Astrocyte of the hippocampus (primary cell): ENCODE data around the gene SGSH.
"Not testable (repeated sequence)": the region's sequence is repeated elsewhere in the genome, so short reads cannot be mapped to it uniquely, and the experiment has no call there.

Experiments used
- DNase-seq: peaks from one replicate; pipeline ENCODE4 v3.0.0; 2011; ENCODE audit warnings: low read depth, low spot score

Gene SGSH

DNA sequence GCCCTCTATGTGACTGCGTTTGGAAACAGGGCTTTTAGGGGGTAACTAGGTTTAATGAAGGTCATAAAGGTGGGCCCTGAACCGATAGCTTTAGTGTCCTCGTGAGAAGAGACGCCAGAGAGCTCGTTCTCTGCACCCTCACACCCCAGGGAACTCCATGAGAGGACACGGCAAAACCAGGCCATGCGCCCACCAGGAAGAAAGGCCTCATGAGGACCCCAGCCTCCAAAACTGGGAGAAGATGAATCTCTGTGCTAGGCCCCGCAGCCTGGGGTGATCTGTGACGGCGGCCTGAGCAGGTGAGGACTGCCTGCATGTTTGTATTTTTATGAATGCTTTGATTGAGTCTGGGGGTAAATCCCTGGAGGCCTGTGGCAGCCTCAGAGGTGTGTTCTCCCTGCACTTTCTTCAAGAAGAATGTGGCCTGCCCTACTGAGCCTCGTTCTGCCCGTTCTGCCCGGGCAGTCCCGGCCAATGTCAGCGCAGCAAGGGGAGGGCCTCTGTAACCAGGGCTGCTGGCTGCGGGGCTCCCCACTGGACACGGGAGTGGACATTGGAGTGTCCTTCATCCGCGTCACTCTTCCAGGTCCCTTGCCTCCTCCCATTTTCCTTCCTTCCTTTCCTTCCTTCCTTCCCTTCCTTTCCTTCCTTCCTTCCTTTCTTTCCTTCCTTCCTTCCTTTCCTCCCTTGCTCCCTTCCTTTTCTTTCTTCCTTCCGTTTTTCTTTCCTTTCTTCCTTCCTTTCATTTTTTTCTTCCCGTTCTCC, 33.7 kb upstream of the SGSH start:
- DNase-seq: no peak

GRCh38 chr17:80252871-80253270, 32.7 kb upstream of the SGSH start:
- DNase-seq: peak; percentile 68

GRCh38 chr17:80251966-80252365, 31.8 kb upstream of the SGSH start:
- no peak for DNase-seq

DNA sequence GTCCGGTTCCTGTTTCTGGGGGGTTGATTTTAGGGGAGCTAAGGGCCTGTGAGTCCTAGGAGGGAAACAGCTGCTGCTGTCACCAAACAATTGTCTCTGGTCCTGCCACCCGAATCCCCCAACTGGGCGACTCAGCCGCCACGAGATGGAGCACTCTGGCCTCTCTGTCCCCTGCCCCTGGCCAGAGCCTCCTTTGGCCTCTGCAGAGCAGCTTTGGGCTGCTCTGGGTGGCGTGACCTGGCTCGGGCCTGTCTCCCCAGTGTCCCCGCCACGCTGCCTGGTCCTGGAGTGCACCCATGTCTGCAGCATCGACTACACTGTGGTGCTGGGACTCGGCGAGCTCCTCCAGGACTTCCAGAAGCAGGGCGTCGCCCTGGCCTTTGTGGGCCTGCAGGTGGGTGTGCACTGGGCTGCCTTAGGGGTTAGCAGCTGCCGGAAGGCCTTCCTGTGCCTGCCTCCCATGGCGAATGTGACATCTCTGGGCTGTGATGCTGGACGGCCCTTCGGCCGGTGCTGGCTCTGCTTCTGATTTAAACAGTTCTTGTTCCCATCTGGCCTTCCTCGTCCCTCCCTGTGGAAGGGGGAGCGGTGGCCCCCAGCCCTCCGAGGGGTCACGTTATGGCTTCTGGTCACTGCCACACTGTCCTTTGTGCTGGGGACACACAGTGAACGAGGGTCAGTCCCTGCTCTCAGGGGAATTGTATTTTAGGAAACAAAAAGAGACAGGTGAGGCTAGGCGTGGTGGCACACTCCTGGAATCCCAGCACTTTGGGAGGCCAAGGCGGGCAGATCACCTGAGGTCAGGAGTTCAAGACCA, 29.0 kb upstream of the SGSH start:
- DNase-seq: no peak

- DNase-seq: no peak
Observed at GRCh38 chr17:80248001-80248893, 28.1 kb upstream of the SGSH start.

DNA sequence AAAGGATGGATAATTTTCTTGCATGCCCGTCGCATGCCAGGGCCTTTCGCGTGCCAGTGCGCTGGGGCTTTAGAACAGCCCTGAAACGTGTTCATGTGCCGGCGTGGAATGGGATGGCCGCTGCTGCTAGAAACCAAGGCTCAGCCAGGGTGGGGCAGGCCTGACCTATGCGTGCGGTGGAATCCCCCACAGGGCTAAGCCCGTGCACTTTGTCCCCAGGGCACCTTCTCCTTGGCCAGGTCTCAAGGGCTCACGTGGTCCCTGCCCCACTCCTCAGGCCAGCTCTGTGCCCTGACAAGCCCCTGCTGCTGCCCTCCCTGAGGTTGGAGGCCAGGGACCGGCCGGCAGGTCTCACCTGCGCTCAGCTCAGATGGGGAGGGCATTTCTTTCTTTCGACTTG, 27.4 kb upstream of the SGSH start:
- DNase-seq: no peak

DNA sequence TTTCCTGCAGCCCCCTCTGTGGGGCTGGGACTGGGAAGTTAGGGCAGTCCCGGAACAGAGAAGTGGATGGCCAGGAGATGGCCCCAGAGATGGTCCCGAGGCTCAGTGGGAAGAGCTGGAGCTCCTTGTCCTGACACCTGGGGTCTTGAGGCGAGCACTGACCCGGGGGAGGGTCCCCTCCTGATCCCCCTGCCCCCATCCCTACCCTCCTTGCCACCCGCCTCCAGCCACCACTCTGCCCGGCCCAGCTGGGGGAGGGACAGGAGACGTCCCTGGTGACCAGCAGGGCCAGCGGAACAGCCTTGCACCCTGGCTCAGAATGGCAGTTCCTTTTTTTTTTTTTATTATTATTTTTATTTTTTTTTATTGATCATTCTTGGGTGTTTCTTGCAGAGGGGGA, 26.6 kb upstream of the SGSH start:
- no peak for DNase-seq

GRCh38 chr17:80246266-80246681, 26.1 kb upstream of the SGSH start:
- no peak for DNase-seq

DNA sequence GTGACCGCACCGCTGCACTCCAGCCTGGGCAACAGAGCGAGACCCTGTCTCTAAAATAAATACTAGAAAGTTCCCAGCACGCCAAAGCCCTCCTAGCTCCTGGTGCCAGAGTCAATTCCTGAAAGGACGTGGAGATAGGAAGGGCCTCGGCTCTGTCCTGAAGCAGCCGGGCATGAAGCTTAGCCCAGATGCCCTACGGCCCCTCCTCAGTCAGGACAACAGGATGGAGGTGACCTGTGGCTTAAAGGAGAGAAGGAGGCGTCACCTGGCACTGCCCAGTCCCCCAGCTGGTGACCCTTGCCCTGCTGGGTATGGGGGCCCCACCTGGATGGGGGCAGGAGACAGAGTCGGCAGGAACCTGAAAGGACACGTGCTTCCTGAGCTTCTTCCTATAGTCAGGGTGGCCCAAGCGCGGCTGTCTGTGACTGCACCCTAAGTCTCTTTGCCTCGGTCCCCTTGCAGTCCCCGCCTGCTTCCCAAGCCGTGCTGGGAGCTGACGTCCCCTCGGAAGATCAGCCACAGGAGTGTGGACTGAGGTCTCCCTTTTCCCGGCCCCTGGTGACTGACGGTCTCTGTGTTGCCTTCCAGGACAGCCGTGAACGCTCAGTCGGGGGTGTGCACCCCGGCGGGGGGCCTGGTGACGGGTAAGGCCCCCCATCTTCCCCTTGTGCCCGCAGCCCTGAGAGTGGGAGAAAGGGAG, 25.6 kb upstream of the SGSH start:
- no peak for DNase-seq

DNA sequence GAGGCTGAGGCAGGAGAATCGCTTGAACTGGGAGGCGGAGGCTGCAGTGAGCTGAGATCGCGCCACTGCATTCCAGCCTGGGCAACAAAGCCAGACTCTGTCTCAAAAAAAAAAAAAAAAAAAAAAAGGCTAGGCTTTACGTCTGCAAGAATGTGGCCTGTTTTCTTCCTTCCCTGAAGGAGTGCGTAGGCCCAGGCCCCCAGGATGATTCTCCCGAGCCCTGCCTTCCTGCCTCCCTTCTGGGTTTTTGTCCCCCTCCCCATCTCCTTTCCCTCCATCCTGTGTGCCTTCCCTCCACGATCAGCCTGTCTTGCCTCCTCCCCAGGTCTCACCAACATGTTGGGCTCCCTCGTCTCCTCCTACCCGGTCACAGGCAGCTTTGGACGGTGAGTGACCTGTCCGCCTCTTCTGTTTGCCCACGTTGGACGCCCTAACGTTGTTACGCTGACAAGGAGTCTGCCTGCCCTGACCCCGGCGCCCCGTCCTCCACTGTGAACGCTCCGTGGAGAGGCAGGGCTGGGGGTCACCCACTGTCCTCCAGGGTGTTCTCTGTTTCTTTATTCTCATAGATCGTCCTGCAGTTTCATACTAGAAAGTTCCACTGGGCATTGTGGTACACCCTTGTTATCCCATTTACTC, 24.9 kb upstream of the SGSH start:
- DNase-seq: no peak

- DNase-seq: not testable (repeated sequence)
Observed at GRCh38 chr17:80244448-80244847, 24.3 kb upstream of the SGSH start.

- DNase-seq: no peak
Observed at GRCh38 chr17:80243526-80244433, 23.6 kb upstream of the SGSH start.

- DNase-seq: no peak
Observed at GRCh38 chr17:80242505-80242904, 22.4 kb upstream of the SGSH start.

DNA sequence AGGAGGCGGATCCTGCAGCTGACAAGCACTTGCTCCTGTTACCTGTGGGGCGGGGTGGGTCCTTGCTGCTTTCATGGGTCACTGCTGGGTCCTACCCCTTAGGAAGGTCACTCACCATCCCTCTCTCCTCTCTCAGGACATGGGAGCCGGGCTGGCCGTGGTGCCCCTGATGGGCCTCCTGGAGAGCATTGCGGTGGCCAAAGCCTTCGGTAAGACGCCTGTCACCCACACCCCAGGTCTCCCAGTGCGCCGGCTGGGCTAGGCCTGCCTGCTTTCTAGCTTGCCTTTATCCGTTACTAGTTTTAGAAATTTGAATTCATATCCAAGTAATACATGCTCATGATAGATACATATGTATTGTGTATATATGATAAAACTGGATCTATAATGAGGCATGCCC, 17.3 kb upstream of the SGSH start:
- DNase-seq: no peak

- no peak for DNase-seq
Observed at GRCh38 chr17:80236911-80237310, 16.8 kb upstream of the SGSH start.

DNA sequence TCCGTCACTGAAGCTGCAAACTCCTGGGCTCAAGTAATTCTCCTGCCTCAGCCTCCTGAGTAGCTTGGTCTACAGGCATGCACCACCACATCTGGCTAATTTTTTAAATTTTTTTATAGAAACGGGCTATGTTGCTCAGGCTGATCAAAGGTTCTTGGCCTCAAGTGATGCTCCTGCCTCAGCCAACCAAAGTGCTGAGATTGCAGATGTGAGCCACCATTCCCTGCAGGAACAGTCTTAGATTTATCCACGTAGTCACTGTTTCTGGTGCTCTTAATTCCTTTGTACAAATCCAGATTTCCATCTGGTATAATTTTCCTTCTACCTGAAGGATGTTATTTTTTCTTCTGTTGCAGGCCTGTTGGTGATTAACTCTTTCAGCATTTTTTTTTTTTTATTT, 13.1 kb upstream of the SGSH start:
- DNase-seq: no peak

DNA sequence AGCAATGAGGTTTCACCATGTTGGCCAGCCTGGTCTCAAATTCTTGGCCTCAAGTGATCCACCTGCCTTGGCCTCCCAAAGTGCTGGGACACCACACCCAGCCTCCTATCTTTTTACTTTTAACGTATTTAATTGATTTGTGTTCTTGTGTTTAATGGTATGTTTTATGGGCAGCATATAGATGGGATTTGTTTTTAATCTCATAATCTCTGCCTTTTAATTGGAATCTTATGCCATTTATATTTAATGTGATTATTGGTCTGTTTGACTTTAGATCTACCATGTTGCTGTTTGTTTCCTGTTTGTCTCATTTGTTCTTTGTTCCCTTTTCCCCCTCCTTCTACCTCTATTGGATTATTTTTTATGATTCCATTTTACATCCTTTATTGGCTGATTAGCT, 12.3 kb upstream of the SGSH start:
- no peak for DNase-seq

DNA sequence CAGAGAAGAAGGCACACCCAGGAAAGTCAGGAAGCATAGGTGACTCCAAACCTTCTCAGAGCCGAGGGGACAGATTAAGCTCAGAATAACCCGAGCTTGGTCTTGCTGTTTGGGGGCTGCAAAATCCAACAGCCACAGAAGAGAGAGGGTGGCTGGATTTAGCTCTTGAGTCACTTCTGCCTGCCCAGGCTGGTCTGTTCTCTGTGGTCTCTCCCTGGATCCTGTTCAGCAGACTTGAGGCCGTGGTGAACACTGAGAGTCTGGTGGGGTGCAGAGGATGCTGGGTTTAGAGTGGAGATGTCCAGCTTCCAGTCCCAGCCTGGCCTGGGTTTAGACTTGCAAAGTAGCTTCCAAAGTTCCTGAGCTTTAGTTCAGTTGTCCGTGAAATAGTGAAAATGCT, 8.9 kb upstream of the SGSH start:
- peak; percentile 17 for DNase-seq

DNA sequence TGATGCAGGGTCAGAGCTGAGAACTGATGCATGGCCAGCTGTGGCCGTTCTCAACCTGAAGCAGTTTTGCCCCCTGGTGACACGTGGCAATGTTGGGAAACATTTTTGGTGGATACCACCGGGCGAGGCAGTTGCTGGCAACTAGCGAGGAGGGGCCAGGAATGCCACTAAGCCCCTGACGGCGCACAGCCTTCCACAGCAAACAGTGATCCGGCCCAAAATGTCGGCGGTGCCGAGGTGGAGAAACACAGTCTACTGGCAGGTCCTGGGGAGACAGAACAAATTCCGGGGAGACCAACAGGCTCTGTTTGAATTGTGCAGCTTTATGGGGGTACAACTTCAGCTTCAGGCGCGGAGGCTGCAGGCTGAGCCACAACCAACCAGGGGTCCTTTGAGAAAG, 8.3 kb upstream of the SGSH start:
- DNase-seq: no peak

DNA sequence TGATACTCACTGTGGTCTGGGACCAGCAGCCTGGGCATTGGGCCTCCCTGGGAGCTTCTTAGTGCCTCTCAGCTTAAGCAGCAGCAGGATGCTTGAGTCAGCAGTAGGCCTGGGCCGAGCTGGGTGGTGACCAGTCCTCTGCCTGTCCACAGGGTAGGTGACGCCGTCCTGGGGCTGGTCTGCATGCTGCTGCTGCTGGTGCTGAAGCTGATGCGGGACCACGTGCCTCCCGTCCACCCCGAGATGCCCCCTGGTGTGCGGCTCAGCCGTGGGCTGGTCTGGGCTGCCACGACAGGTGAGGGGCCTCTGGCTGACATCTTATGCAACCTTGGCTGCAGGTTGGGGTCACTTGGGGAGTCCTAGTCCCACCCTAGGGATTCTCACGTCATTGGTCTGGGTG, 7.5 kb upstream of the SGSH start:
- no peak for DNase-seq
